CD4-positive, alpha-beta T cell treated with Interleukin-1 beta for 1 hour (primary cell): ENCODE results near the gene CCDC77.
"Not testable (repeated sequence)": the region's sequence is repeated elsewhere in the genome, so short reads cannot be mapped to it uniquely, and the experiment has no call there.

ENCODE experiments used
- DNase-seq, 2 donors: peaks; one replicate each; pipeline ENCODE4 v3.0.0-alpha.2; 2020 to 2022

The CCDC77 gene

DNA sequence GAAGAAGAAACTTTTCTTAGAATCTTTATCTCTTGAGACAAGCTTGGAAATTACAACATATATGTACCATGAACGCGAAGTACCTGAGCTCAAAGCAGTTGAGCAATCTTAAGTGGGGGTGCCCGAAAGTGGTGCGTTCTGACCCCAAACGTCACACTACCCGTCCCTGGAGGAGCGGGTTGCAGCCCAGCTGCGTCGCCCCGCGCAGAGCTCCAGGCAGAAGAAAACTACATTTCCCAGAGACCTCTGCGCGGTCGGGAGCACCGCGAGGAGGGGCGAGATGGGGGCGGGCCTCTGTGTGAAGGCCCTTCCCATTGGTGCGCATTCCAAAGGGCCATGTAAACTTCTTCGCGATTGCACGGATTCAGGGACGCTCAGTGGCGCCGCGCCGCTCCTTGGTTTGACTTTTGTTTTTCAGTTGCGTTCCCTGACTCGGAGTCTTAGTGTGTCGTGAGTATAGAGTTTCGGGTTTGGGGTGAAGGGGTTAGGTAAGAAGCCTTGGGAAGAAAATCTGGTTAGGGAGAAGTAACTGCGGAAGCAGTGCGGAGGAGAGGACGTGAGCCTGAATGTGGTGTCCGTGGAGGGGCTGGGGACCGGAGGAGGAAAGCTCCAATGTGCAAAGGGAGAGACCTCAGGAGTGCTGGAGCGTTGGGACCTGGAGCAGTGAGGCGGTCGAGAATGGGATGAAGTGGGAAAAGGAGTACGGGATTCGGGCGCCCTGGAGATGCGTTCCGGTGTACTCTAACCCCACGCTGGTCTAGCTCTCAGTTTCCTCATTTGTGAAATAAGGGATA is at the start of gene CCDC77:
Gene CCDC77, plus strand, starts transcription at position 410 of the 794 bp plus-strand sequence. CDS start 7,740 bp downstream, outside the sequence.
- DNase-seq = peak; percentile 93 to 95

DNA sequence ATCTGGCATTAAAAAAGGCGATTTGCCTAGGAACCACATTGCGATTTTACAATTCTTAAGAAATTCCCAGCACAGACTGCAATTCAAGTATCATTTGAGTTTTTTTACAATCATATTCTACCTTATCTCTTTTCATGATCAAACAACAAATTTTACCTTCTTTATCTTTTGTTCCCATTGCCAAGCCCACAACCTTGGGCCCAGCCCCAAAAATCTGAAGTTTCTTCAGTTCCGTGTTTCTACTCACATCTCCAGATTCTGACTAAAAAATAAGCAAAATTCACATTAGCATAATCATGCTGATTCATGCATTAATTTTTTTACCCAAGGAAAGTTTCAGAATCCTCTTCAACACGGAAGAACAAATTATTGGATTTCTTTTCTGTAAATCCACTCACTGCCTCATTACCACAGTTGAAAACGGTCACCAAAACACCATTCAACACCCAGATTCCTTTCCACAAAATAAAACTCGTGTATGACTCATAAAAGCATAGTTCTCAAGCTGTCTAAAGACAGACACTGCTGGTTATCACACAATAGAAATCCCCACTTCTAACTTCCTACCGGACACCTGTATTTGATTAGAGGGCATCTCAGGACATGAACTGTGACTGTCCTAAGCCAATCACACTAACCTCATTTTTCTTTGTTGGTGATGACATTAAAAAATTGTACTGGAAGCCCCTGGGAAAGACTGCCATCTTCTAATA is 45.0 kb upstream of the CCDC77 start:
- DNase-seq = no peak

DNA sequence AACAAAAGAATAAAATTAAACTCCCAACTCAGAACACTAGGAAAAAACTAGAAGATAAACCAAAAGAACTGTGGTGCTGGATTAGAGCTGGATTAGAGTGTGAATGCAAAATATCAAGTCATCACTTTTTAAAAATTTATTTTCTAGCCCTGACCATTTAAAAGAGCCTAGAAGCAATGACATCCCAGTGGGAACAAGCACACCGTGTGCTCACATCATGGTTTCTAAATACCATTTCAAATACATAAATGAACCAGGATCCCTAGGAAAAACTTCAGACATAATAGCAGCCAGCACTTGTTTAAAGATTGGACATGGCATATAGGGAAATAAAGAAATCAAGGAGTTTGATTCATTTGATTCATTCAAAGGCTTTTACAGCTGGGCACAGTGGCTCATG is 42.4 kb upstream of the CCDC77 start:
- DNase-seq = no peak

DNA sequence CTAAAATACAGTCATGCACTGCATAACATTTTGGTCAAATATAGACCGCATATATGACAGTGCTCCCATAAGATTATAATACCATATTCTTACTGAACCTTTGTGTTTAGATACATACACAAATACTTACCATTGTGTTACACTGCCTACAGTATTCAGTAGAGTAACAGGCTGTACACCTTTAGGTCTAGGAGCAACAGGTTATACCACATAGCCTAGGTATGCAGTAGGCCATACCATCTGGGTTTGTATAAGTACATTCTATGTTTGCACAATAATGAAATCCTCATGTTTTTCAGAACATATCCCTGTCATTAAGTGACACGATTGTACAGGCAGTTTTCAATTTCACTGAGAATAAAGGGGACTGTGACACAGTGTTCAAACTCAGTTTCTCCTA is 34.6 kb upstream of the CCDC77 start:
- no peak for DNase-seq

DNA sequence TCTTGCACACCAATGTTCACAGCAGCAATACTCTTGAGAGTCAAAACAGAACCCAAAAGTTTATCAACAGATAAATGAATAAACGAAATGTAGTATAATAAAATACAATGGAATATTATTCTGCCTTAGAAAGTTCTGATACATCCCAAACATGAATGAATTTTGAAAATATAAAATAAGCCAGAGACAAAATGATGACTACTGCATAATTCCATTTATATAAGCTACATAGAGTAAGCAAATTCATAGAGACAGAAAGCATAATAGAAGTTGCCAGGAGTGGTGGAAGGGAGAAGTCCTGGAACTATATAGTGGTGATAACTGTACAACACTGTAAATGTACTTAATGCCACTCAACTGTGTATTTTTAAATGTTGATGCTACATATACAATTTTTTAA is 33.5 kb upstream of the CCDC77 start:
- no peak for DNase-seq

DNA sequence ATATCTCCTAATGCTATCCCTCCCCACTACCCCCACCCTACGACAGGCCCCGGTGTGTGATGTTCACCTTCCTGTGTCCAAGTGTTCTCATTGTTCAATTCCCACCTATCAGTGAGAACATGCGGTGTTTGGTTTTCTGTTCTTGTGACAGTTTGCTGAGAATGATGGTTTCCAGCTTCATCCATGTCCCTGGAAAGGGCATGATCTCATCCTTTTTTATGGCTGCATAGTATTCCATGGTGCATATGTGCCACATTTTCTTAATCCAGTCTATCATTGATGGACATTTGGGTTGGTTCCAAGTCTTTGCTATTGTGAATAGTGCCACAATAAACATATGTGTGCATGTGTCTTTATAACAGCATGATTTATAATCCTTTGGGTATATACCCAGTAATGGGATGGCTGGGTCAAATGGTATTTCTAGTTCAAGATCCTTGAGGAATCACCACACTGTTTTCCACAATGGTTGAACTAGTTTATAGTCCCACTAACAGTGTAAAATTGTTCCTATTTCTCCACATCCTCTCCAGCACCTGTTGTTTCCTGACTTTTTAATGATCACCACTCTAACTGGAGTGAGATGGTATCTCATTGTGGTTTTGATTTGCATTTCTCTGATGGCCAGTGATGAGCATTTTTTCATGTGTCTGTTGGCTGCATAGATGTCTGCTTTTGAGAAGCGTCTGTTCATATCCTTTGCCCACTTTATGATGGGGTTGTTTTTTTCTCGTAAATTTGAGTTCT is 30.5 kb upstream of the CCDC77 start:
- not testable (repeated sequence) for DNase-seq

DNA sequence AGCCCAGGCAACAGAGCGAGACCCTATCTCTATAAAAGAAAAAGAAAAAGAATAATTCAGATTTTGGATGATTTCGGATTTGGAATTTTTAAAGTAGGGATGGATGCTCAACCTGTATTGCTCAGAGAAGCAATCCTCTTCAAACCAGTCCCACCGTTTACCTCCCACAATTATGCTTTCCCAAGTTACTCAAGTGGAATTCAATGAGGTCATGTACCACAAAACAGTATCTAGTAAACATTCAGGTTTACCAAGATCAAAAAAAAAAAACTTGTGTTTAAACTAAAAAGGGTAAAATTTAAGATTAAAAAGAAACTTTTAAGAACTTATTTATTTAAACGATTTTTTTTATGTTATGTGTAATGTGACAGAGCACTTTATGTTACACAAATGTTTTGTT is 14.8 kb upstream of the CCDC77 start:
- DNase-seq = no peak

DNA sequence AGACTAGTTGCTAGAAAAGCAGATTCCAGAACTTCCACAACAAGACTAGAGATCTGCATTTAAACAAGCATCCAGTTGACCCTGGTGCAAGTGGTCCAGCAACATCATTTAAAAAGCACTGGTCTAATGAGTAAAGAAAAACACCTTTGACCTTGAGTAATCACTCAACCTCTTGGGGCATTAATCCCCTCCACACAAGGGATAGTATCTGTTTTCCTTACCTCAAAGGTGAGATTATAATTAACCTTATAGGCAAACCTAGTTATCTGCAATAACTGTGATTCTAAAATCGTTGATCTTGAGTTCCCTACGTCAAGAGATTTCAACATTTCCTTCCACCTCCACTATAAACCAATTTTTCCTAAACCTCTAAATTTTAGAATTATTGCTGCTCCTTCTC is 13.4 kb upstream of the CCDC77 start:
- DNase-seq = no peak

DNA sequence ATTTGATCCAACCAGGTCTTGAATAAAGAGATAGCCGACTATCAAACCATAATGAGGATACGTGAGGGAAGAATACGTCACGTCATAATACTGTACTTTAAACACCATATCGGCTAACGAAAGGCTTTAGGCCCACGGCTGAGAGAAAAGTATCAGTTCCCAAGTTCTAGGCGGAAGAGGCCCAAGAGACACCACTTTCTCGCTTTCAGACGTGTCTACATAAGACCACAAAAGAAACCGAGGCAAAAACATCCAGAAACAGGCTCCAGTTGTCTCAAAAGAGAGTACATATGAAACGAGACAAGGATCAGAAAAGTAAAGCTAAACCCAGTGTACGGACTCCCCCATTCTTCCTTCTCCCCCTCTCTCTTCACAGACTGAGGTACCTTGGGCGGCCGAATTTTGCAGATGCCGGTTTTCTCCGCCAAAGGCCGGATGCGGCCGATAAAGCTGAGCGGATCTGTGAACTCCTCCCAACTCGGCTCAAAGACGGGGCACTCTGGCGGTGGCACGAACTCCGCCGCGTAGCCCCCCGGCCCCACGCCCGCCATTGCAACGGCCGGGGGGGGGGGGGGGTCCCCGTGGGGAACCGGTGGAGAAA is 12.8 kb upstream of the CCDC77 start:
- peak; percentile 50 to 62 for DNase-seq

DNA sequence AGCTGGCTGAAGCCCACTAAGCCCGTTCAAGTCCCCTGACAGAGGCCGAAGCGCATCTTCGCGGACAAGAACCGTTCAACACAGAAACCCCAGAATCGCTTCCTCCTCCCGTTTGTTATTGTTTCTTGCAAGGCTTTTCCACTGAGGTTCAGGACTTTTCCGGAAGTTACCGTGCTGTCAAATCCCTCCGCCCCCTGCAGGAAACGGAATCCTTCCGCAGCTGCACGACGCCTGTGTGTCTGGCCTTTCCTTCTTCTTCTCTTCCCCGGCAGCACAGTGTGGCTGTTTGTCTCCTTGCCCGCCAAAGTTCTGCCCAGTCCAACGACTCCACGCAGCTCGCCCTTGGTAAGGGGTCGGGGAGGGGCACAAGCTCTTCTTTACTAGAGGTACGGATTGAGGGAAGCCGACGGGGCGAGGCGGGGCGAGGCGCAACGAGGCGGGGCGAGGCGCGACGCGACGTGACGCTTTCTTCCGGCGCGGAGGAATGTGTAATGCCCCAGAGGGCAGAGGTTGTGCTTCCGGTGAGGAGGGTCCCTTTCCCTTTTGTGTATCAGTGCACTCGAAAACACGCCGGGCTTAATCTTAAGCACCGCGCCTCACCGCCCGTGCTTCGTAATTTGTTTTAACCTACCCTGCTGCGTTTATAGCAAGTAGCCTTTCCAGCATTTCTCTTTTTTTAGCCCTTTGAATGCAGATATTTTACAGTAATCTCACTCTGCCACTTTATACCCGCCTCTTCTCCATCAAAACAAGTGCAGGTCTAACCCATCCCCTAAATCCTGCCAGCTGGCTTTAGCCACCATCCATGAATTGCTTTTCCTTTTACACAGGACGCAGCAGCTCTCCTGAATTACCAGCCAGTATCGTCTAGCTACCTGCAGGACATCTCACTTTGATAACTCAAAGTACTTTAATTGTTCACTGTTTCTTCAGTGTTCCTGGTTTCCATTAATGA is 12.0 kb upstream of the CCDC77 start, which contains the start of gene KDM5A:
Gene KDM5A, minus strand, starts transcription at position 179 of the 955 bp plus-strand sequence. CDS start 229 bp downstream, outside the sequence.
- peak; percentile 91 to 93 for DNase-seq

DNA sequence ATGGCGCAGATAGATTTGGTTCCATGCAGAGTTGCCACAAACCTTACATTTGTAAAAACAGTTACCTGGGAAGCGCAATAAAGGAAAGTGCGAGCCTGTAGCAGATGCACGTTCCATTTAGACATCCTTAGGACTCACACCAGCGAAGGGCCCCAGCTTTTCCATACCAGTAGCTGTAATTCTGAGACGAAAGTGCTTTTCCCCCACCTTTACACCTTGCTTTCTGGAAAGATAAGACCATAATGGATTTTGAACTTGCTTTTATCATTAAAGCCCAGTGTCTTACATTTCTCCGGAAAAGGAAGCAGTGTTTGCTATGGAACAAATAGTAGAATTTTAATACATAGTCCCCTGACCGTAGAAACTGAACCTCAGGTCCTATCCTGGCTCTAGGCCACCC is 616 bp upstream of the CCDC77 start:
- DNase-seq = no peak

DNA sequence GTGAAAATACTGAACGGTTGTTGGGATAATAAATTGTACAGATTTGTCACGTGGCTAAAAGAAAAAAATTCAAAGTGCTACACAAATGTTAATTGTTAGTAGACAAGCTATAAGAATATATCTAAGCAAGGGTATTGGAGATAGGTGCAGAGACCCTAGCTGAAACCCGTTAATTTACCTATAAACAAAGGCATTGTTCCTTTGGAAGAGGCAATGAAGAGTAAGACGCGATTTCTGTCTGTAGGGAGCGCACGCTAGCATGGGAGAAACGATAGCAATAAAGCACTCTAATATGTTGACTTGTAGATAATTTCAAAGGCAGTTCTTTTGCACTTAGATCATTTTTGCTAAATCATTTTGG is 565 bp downstream of the CCDC77 start:
- DNase-seq = no peak

DNA sequence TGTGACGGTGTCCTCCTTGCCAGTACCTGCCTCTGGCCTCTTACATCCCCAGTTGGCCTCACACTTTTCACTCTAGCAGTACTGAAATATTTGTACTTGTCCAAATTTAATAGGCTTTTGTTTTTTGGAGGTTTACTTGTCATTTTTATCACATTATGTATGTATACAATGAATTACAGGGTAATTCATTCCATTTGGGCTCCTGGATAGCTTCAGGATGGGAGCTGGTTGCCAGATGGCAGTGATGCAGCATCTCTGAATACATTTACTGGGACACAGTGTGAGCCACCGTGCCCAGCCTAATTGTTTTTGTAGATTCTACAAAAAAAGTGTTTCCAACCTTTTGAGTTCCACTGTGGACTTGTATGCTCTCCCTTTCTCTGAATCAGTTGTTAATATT is 13.4 kb downstream of the CCDC77 start:
- DNase-seq = no peak

DNA sequence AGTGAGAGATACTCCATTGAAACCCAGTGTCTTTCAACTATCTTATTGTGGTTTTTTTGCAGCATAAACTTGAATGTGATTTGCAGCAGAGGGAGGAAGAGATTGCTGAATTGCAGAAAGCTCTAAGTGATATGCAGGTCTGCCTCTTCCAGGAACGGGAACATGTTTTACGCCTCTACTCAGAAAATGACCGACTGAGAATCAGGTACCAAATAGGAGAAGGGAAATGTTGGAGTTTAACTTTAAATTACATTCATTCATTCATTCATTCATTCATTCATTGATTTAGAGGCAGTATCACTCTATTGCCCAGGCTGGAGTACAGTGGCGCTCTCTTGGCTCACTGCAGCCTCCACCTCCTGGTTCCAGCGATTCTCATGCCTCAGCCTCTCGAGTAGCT is 17.0 kb downstream of the CCDC77 start:
- no peak for DNase-seq

DNA sequence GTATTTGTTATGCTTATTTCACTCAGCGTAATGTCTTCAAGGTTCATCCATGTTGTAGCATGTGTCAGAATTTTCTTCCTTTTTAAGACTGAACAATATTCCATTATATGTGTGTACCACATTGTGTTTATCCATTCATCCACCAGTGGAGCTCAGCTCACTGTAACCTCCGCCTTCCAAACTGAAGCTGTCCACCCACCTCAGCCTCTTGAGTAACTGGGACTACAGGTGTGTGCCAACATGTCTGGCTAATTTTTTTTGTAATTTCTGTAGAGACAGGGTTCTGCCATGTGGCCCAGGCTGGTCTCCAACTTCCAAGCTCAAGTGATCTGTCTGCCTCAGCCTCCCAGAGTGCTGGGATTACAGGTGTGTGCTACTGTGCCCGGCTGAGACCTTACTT is 21.1 kb downstream of the CCDC77 start:
- DNase-seq = no peak

DNA sequence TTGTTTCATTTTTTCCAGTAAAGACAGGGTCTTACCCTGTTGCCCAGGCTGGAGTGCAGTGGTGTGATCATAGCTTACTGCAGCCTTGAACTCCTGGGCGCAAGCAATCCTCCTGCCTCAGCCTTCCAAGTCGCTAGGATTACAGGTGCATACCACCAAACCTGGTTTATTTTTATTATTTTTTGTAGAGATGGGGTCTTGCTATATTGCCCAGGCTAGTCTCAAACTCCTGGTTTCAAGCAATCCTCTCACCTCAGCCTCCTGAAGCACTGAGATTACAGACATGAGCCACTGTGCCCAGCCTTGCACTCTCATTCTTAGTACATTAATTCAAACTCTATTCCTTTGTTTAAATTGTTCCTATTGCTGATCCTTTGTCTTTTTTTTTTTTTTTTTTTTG is 34.3 kb downstream of the CCDC77 start:
- not testable (repeated sequence) for DNase-seq

DNA sequence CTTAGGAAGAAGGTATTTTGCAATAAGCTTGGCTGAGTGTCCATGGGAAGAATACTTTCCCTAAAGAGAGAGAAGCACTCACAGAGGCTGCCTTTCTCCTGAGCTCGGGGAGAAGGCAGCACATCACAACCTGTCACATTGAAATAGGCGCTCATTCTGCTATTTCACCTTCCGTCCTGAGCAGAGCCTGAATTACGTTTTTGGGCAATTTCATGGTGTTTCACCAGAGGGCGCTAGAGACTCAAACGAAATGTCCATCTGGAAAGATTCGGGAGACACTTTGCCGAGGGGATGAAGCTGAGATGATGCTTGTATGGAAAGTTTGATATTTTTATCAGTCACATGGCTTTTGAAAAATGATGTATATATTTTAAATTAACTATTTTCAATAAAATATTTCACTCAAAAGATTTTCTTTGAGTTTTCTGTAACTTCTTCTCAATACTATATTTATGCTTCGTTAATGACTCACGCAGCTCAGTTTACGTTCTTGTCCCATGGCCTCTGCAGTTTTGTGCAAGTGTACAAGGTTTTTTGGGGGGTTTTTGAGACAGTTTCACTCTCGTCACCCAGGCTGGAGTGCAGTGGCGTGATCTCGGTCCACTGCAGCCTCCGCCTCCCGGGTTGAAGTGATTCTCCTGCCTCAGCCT is 40.9 kb downstream of the CCDC77 start:
- peak; percentile 13 to 56 for DNase-seq

DNA sequence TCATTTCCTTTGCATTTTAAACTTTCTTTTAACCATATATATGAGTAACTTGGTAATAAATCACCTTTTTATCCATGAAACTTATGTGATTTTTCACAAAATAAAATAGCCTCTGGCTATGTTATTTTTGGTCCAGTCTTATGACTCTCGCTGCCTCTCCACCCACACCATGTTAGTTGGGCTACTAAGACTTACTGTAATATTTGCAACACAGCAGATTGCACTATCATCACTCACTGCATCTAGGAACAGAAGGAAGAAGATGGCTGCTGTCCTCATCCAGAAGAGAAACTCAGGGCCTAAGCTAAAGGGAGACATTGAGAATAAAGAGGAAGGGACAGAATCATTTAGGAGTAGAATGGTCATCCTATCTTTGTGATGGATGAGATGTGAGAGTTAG is 45.7 kb downstream of the CCDC77 start:
- no peak for DNase-seq

DNA sequence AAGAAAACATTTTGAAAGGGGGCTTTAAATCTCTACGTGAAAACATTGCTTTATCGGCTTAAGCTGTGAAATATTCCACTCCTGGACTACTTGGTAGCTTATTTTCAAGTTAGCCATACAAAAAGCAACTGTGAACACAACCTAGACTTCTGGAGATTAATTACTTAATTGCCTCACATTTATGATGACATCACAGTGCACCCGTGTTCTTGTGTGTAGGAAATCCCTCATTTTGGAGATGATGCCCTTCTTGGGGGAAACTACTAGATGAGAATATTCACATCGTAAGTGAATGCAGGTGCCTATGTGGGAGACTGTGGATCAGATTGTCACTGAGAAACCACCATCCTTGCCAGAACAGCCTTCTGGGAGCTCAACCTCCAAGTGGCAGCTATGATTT is 47.8 kb downstream of the CCDC77 start:
- DNase-seq = no peak

DNA sequence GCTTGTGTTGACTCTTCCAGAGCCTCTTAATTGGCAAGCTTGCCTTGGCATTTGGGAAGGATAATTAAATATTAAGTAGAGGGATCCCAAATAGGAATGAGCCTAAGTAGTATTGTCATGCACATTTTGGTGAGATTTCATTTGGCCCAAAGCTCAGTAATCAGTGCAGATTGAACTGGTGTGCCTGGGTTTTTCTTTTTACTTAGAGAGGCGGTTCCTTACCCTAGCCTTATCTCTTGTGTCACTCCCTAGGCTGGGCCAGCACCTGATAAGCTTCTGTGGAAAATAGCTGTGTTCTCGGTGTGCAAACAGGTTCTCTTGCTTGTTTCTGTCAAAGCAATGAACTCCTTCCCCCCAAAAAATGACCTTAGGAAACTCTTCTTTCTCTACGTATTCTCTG is 49.0 kb downstream of the CCDC77 start:
- DNase-seq = no peak

DNA sequence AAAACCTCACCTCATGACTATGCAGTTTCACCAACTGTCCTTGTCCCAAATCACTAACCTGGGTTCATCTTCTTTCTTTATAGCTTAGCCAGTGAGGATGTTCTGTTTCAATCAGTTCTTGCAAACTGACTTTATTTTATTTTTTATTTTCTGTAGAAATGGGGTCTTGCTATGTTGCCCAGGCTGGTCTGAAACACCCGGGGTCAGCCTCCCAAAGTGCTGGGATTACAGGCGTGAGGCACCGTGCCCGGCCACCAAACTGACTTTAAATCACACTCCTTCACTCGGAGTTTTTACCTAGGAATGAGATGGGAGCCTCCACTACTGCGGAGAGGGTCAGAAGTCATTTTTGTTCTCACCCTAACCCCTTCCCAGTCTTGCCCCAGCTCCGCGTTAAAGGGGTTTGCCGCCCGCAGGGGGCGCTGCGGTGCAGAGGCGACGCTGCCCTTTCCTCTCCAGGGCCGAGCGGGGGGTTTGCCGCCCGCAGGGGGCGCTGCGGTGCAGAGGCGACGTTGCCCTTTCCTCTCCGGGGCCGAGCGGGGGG is 51.3 kb downstream of the CCDC77 start:
- peak; percentile 32 to 62 for DNase-seq
